IPS-NIHi7 (cell line): ENCODE measurements around the gene ZNF418.
"Not testable (repeated sequence)": the region's sequence is repeated elsewhere in the genome, so short reads cannot be mapped to it uniquely, and the experiment has no call there.

ENCODE experiments used
- DNase-seq: peaks from one replicate; pipeline ENCODE4 v3.0.0; 2012; ENCODE audit warnings: mixed read lengths; ENCODE audit errors: extremely low spot score

ZNF418 gene

GRCh38 chr19:57934820-57935665 is at the start of gene ZNF418:
Gene ZNF418, minus strand, starts transcription at chr19:57935402. Its CDS starts 1,580 bp downstream, at chr19:57933822.
- DNase-seq, result peak; percentile 82

DNA sequence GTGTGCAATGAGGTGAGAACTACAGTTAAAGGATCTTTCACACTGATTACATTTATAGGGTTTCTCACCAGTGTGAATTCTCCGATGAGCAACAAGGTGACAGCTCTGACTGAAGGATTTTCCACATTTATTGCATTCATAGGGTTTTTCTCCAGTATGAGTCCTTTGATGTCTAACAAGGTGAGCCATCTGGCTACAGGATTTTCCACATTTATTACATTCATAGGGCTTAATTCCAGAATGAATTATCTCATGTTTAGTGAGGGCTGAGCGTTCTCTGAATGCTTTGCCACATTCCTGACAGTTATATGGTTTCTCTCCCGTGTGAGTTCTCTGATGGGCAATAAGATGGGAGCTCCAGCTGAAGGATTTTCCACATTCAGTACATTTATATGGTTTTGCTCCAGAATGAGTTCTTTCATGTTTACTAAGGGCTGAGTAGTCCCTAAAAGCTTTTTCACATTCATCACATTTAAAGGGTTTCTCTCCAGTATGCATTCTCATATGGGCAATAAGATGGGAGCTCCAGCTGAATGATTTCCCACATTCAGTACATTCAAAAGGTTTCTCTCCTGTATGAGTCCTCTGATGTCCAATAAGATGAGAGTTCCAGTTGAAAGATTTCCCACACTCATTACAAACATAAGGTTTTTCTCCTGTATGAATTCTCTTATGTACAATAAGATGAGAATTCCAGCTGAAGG is 43.5 kb upstream of the ZNF418 start:
- no peak for DNase-seq

DNA sequence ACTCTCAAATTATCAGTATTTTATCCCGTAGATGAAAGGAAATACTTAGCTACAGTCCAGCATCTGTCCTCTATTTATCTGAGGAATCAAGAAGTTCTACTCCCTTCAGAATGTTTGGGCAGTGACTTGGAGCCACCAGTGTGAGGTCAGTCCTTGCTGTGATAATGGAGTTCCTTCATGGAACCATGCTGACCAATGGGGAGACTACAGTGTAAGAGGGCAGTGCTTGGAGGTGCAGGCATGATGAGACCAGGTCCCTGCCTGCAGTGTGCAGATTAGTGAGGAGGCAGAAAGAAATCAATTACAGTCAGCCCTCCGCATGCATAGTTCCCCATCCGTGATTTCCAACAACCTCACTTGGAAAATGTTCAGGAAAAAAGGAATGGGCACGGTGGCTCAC is 39.2 kb upstream of the ZNF418 start, which contains the start of gene C19orf18:
Gene C19orf18 (minus strand): TSS at position 101 of the 400 bp plus-strand sequence. CDS start 102 bp downstream, outside the sequence.
- DNase-seq, result no peak

DNA sequence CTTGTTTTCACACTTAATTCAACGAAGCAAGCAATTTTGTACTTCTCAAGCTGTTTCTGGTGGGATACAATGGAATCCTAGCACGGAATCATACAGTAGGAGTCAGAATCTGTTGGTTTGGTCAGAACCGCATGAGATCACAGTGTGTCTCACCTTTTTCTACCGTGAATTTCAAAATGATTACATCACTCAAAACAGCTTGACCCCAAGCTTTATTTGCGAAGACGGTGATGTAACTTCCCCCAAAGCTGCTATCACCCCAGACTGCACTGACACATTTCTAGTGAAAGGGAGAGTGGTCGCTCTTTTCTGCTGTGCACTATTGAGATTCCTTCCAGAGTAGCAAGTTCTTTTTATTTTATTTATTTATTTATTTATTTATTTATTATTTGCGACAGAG is 29.6 kb upstream of the ZNF418 start:
- DNase-seq, result no peak

- DNase-seq, result no peak
Measured at GRCh38 chr19:57961785-57962184, 26.6 kb upstream of the ZNF418 start.

DNA sequence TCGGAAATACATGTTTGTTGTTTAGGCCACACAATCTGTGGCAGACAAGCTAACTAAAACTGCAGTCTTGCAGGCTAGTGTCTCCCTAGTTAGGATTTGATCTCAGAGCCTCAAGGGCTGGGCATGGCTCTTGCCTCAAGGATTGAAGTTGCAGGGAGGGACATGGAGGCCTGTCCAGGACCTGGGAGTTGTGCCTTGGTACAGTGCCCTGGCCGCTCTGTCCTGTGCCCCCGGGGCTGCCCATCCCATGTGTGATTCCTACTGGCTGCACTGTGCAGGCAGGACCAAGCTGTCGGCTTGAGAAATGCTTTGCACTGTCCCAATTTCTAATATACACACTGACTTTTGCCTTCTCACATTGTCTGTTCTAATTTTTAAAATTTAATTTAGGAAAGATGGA is 19.8 kb upstream of the ZNF418 start:
- no peak for DNase-seq

DNA sequence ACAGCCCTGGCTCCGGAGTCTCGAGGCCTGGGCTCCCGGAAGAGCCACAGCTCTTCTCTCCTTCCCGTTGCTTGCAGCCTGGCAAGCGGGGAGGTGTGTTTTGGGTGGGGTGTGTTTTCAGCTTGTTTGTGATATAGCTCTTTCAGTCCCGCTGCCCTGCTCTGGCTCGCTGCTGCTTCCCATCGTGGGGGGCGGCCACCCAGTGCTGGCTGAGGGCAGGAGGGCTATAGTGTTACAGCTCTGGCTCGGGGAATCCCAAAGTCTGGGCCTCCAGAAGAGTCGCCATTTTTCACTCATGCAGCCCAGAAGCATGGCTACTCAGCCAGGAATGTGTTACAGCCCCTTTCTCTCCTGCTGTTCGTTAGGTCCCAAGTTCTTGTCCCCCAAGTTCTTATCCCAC is 14.5 kb upstream of the ZNF418 start:
- no peak for DNase-seq

DNA sequence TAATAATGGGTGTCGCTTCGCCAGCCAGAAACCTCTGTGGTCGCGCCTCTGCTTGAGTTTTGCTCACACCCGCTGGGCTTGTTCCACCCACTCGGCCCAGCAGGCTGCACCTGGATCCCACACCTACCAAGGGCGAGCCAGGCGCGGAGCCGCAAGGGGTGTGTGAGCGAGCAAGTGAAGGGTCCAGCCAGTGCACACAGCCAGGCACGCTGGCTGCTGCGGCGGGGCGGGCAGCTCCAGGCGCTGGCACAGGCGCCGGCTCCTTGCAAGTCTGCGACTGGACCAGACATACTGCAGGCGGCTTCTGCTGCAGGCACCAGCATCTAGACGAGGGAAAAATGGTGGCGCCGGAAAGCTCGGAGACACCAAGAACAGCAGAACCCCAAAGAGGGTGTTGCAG is 14.1 kb upstream of the ZNF418 start:
- DNase-seq, result no peak

DNA sequence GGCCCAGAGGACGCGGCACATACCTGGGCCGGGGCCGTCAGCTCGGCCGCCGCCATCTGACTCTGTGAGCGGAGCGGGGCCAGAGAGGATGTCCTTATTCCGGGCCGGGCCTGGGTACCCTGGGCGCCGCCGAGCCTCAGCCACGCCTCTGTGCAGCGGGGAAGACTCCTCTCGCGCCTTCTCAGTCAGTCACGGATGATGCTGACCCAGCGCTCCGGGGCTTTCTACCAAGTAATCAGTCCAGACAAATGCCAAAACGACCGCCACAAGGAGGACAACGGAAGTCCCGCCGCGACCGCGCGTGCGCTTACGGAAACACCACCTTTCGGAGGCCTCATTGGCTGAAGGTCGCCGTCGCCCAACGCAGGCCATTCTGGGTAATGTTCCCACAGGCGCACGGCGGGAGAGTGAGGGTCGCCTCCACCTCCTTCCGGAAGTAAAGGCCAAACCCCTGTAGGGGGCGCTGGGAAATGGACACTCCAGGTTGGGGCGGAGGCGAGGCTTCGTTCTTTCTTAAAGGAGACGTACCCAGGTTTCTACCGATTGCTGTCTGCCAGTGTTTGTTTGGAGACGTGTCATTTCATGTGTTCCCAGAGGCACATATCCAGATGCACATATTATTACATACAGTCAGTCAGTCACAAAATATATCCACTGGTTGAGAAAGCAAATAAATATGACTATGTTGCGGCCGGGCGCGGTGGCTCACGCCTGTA is 12.4 kb upstream of the ZNF418 start, which contains the start of gene ZNF256:
Gene ZNF256 (minus strand): TSS at position 288 of the 716 bp plus-strand sequence. CDS start 232 bp downstream, at position 56.
- peak; percentile 99 for DNase-seq

DNA sequence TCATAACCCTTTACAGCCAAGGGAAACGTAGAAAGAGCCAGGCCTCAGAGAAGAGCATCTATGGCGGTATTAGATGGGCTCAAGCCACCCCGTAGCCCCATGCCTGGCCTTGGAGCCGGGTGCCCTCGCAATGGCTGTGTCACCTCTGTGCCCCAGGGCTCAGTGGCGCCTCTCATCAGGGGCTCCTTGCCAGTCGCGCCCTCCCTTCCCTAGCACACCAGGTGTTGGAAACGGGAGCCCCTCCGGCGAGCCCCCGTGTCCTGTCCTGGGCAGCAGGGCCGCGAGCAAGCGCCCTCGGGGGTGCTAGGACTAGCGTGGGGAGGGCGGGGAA is 11.9 kb upstream of the ZNF418 start:
- no peak for DNase-seq

- no peak for DNase-seq
Measured at GRCh38 chr19:57946316-57946715, 11.1 kb upstream of the ZNF418 start.

DNA sequence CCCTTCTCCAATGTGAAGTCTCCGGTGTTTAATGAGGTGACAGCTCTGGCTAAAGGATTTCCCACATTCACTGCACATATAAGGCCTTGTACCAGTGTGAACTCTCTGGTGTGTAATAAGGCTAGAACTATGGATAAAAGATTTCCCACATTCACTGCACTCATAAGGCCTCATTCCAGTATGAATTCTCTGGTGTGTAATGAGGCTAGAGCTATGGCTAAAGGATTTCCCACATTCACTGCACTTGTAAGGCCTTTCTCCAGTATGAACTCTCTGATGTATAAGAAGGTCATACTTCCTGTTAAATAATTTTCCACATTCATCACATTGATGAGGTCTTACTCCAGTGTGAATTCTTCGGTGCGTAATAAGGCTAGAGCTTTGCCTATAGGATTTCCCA is 6.4 kb upstream of the ZNF418 start:
- no peak for DNase-seq

DNA sequence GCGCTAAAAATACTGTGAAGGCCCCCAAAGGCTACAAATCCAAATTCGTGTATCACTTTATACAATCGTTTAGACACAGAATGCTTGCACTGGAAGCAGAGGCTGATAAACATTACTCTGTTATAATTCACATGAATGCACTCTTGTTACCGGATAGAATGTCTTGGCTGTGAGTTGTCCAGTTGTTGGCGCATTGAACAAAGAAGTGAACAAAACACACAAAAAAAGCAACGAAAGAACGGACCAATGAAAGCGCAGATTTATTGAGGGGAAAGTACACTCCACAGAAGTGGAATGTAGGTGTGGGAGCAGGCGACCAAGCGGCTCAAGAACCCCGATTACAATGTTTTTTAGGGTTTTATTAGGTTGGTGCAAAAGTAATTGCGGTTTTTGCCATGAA is 529 bp upstream of the ZNF418 start:
- DNase-seq, result no peak

DNA sequence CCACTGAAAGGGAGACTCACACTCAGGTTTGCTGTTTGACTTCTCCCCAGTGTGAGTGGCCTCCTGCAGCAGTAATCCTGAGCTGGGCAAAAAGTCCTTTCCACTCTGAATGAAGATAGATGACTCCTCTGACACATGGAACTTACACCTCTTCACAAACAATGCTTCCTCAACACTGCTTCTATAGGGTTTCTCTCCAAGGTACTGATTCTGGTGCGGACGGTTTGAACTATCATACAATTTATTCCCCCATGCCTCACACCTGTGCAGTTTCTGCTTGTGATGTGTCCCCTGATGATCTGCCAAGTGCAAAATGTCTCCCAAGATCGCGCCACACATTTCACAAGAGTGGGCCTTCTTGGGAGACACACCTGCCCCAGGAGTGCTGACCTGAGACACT is 7.6 kb downstream of the ZNF418 start:
- no peak for DNase-seq

DNA sequence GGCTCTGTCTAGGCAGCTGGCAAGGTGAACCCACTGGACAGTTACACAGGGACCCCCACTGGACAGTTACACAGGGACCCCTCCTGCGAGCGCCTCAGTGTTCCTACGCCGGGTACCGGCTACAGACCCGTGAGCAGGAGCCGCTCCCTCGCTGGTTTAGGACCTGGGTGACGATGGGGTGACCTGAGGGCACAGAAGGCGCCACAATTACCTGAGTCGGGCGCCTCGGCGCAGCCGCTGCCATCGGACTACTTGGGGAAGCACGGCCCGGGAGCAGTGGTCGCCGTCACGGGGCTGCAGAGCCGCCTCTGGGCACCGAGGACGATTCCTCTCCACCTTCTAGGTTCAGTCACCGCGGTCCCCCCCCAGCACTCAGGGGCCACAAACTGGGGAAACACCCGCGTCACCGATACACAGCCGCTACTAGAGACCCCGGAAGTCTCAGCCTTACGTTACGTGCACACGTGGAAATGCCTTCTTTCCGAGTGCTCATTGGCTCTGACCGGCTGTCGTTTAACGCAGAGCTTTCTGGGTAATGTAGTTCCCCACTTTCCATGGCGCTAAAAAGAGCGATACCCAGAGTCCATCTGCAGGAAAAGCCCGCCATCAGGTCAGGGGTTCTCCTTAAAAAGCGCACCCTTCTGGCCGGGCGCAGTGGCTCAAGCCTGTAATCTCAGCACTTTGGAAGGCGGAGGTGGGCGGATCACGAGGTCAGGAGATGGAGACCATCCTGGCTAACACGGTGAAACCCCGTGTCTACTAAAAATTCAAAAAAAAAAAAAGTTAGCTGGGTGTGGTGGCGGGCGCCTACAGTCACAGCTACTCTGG is 18.8 kb downstream of the ZNF418 start, which contains the start of gene ZNF417:
Gene ZNF417 (minus strand): TSS at position 425 of the 828 bp plus-strand sequence. CDS start 181 bp downstream, at position 244.
- peak; percentile 95 for DNase-seq

DNA sequence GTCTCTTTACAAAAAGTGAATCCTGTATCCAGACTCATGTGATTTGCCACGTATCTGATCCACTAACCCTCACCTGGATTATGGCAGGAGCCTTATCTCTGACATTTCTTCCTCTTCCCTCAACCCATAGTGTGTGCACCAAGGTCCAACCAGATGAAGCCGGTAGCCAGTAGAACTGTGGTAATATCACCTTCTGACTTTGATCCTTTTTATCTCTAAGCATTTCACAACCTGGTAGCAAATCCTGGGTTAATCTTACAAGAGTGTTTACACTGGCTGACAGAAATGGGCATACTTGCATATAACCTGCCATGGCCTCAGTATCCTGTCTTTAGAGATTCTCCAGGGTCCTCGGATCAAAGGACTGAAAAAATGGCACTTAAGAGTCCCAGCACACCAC is 20.7 kb downstream of the ZNF418 start:
- DNase-seq, result no peak

DNA sequence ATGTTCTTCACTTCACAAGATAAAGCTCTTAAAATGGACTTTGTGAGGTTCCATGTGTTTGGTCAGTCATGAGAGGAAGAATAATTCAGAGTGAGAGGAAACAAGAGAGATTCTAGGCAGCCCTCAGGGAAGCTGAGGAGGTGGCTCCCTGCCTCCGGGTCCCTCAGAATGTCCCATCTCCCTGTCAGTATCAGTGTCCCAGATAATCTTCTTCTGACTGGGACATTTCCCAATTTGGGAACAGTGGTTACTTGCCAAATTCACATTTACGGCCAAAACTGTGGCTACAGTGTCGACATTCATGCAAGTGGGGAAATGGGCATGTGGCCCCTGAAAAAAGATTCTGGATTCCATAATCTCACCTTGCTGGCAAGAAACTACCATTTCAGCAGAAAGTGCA is 27.8 kb downstream of the ZNF418 start:
- no peak for DNase-seq

DNA sequence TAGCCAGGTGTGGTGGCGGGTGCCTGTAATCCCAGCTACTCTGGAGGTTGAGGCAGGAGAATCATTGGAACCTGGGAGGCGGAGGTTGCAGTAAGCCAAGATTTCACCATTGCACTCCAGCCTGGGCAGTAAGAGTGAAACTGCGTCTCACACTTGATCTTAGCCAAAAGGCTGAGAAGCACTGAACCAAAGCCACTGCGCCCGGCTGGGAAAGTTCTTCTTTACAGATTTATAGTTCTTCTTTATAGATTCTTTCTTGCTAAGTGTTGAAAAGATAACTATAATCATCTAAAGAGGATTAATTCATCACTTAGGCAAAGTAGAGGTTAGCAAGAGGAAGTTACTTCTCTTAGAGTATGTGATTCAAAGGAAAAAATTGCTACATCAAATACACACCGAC is 29.9 kb downstream of the ZNF418 start:
- no peak for DNase-seq

- DNase-seq, result no peak
Measured at GRCh38 chr19:57903618-57904184, 31.5 kb downstream of the ZNF418 start.

- no peak for DNase-seq
Measured at GRCh38 chr19:57900311-57900710, 34.9 kb downstream of the ZNF418 start.

GRCh38 chr19:57890706-57891105 is 44.5 kb downstream of the ZNF418 start:
- not testable (repeated sequence) for DNase-seq
